ENCODE results near the gene CCDC71L. TPM values are rescaled to one million over a fixed set of nuclear protein-coding genes. Genes with fewer than 3 reads are reported as not detected.

Gene CCDC71L
- total and polyA plus RNA-seq, 8 donors = 1.3 to 92.7 (median 11.4) TPM

DNA sequence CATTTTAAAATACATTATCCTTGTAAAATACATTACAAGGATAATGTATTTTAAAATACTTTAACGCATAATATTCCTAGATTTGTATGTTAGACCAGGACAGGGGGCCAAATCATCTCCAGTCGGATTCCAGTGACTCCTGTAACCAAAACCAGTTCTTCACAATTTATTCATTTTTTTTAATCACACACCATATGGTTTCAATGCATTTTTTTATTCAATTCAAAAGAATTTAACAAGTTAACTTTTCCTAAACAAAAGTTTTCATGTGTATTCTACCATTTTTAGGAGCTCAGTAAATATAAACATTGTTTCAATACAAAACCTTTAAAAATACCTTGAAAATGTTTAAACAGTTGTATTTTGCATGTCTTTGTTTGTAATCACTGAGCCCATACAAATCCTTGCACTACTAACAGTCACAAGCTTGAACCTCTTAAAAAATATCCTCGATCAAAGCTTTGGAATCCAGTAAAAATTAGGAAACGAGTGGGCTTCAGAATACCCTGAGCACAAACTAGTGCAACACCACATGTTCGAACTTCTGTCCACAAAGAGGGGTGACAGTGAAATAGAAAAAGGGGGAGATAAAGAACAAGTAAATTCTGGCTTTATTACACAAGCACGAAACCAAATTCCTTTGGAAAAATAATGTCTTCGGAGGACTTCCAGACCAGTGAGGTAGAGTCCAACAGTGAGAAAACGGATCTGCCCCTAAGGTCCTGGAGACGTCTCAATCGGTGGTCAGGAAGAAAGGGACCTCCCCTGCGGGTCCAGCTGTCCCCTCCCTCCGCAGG is 1.6 kb downstream of the CCDC71L start:
- TF ChIP-seq EP300 (IDR thresholded peaks at IDR 0.05) = no peak
- TF ChIP-seq POLR2A (IDR thresholded peaks at IDR 0.05) = no peak
- TF ChIP-seq POLR2AphosphoS5 (IDR thresholded peaks at IDR 0.05) = no peak
- TF ChIP-seq, protein P1, sequence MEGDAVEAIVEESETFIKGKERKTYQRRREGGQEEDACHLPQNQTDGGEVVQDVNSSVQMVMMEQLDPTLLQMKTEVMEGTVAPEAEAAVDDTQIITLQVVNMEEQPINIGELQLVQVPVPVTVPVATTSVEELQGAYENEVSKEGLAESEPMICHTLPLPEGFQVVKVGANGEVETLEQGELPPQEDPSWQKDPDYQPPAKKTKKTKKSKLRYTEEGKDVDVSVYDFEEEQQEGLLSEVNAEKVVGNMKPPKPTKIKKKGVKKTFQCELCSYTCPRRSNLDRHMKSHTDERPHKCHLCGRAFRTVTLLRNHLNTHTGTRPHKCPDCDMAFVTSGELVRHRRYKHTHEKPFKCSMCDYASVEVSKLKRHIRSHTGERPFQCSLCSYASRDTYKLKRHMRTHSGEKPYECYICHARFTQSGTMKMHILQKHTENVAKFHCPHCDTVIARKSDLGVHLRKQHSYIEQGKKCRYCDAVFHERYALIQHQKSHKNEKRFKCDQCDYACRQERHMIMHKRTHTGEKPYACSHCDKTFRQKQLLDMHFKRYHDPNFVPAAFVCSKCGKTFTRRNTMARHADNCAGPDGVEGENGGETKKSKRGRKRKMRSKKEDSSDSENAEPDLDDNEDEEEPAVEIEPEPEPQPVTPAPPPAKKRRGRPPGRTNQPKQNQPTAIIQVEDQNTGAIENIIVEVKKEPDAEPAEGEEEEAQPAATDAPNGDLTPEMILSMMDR (IDR thresholded peaks at IDR 0.05) = no peak
- H3K27ac ChIP-seq = peak overlapping the region; percentile 93 to 98 (median 98)
- H3K36me3 ChIP-seq = no peaks in the 10 kb centered on the region
- peaks cover 5 to 30% (median 24%) of the 10 kb centered on the region in 4 donors for H3K4me1 ChIP-seq
- no peaks in the 10 kb centered on the region for H3K9me3 ChIP-seq
- H3K4me3 ChIP-seq = peak overlapping the region; percentile 73 to 85 (median 80)
- H3K27me3 ChIP-seq = no peaks in the 10 kb centered on the region
- intact Hi-C loops (cut with DNase I; ENCODE audit: low total_unique reads) = no loop called here
- no peak for DNase-seq
- 17 to 20% (median 18%) methylated on average over 10 to 12 of the region's 12 CpGs for WGBS, 5 donors

GRCh38 chr7:106658316-106659165 is 2.4 kb downstream of the CCDC71L start:
- H3K4me3 ChIP-seq = peak overlapping the region in 3 of 4 donors; percentile 73 to 84 (median 76)
- H3K36me3 ChIP-seq = no peaks in the 10 kb centered on the region
- no peak for TF ChIP-seq POLR2AphosphoS5 (IDR thresholded peaks at IDR 0.05)
- TF ChIP-seq EP300 (IDR thresholded peaks at IDR 0.05) = no peak
- TF ChIP-seq POLR2A (IDR thresholded peaks at IDR 0.05) = no peak
- TF ChIP-seq, protein P1 (IDR thresholded peaks at IDR 0.05) = no peak
- WGBS, 5 donors = 89 to 93% (median 92%) methylated on average over 6 of the region's 6 CpGs
- peak overlapping the region in 3 of 5 donors; percentile 94 to 98 (median 98) for H3K27ac ChIP-seq
- no peak for DNase-seq
- peaks cover 5 to 30% (median 24%) of the 10 kb centered on the region in 4 donors for H3K4me1 ChIP-seq
- intact Hi-C loops (cut with DNase I; ENCODE audit: low total_unique reads) = no loop called here
- H3K27me3 ChIP-seq = no peaks in the 10 kb centered on the region
- no peaks in the 10 kb centered on the region for H3K9me3 ChIP-seq

DNA sequence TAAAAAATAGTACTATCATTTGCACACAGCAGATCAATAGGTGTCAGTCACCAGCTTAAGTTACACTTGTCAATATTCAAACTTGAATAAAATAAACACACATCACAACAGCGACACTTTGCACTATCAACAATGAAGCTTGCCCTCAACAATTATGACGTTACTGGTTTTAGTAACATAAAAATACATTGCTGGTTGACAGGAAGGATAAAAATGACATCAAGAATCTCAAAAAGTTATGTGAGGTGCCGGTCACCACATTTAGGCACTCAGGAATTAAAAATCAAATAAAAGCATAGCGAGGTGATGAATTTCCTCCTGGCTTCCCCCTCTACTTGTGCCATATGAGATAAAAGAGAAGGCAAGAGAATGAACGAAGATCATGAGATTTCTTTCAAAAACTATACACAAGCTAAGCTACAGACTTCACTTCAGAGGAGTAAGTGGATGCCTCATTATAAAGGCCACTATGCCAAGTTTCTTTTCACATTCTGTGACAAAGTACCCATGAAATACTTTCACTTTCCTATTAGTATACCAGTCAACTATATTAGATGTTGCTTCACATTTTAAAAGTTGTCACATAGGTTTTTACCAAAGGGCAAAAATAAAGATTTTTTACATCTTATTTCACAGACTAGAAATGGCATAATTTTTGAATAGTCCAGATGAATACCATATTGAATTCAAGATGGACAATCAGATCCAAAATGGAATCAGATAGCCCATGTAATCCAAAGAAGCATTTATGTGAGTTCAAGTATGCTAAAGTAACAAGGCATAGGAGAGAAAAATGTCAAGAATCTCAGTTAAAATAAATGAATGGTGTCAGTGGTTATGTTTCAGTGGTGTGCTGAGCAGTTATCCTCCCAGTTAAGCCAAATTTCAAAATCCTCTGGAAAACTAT is 3.6 kb downstream of the CCDC71L start:
- H3K4me3 ChIP-seq = peak overlapping the region in 2 of 4 donors; percentile 0 to 76

More for the DNA sequence above, 3.6 kb downstream of the CCDC71L start:
- Histone ChIP-seq H3K27me3 (no peaks in the 10 kb centered on the region), H3K9me3 (no peaks in the 10 kb centered on the region), H3K36me3 (no peaks in the 10 kb centered on the region), H3K27ac (no peak overlapping the region), H3K4me1 (peaks cover 5 to 30% (median 24%) of the 10 kb centered on the region in 4 donors)
- TF ChIP-seq POLR2A (IDR thresholded peaks at IDR 0.05) (no peak), EP300 (IDR thresholded peaks at IDR 0.05) (no peak), POLR2AphosphoS5 (IDR thresholded peaks at IDR 0.05) (no peak)
- TF ChIP-seq, protein P1 (IDR thresholded peaks at IDR 0.05) = no peak
- WGBS, 5 donors = 63 to 71% (median 67%) methylated on average over 5 of the region's 5 CpGs
- intact Hi-C loops (cut with DNase I; ENCODE audit: low total_unique reads) = no loop called here
- DNase-seq = no peak
